Cardiac muscle cell (in vitro differentiated cells and primary cell): ENCODE measurements around the gene NFE2L2. TPM values are rescaled to one million over a fixed set of nuclear protein-coding genes. Genes with fewer than 3 reads are reported as not detected.

Source experiments
- DNase-seq, 2 donors: peaks; one replicate each; pipeline versions ENCODE4 v3.0.0 to v3.0.0-alpha.2; 2010 to 2017; ENCODE audit warnings: low read depth in 1 of 2, low spot score in 1 of 2
- H3K27ac ChIP-seq: fragments of 200-600 bp; sonication (generic); 2 replicates; pipeline ENCODE4 v1.5.1; 2016
- H3K27me3 ChIP-seq: fragments of 200-600 bp; sonication (generic); 2 replicates; pipeline ENCODE4 v1.6.0; 2016; ENCODE audit warnings: control low read depth
- H3K36me3 ChIP-seq: fragments of 200-600 bp; sonication (generic); 2 replicates; pipeline ENCODE4 v1.5.1; 2016; ENCODE audit warnings: control low read depth
- H3K4me1 ChIP-seq: fragments of 200-600 bp; sonication (generic); 2 replicates; pipeline ENCODE4 v1.8.1; 2017; ENCODE audit warnings: low read depth, mild to moderate bottlenecking, mixed run types
- H3K4me3 ChIP-seq: fragments of 200-600 bp; sonication (generic); 2 replicates; pipeline ENCODE4 v1.5.1; 2016; ENCODE audit warnings: mild to moderate bottlenecking
- H3K9me3 ChIP-seq: fragments of 200-600 bp; sonication (generic); 2 replicates; pipeline ENCODE4 v1.5.1; 2017; ENCODE audit warnings: low read depth, mild to moderate bottlenecking, control low read depth
- polyA plus RNA-seq: library from polyadenylated mRNA; unstranded; fragments of >200 nt; fragmentation: Nextera tagmentation; extraction: Ambion mirVana; gene quantifications from 2 replicates; pipeline ENCODE4 v1.2.1, GENCODE V29; 2016
- total RNA-seq: library from RNA; depleted of rRNA; stranded (reverse); fragments of >200 nt; gene quantifications from 2 replicates; pipeline ENCODE4 v1.2.3, GENCODE V29; 2016
- TF ChIP-seq, protein P1 (sequence below): IDR thresholded peaks from 2 replicates; pipeline ENCODE4 v1.5.1; 2012; ENCODE audit warnings: low read depth, mild to moderate bottlenecking, low read length

NFE2L2 gene
- total and polyA plus RNA-seq, 2 experiments from 2014 or later, result 70.0 to 90.5 TPM

DNA sequence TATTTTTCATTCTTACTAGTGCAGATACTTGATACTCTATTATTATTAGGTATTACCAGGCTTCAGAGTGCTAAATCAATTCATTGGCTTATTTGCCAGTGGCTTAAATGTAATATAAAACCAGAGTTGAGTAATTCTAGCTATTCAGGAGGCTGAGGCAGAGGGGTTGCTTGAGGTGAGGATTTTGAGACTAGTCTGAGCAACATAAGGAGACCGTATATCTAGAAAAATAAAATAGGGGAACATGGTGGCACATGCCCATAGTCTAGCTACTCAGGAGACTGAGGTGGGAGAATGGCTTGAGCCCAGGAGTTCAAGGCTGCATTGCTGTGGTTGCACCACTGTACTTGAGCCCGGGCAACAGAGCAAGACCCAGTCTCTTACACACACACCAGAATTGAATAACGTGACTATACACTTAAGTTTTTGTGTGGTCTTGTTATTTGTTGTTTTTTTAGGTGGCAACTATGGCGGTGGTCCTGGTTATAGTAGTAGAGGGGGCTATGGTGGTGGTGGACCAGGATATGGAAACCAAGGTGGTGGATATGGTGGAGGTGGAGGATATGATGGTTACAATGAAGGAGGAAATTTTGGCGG is 47.2 kb downstream of the NFE2L2 start:
- TF ChIP-seq, protein P1, sequence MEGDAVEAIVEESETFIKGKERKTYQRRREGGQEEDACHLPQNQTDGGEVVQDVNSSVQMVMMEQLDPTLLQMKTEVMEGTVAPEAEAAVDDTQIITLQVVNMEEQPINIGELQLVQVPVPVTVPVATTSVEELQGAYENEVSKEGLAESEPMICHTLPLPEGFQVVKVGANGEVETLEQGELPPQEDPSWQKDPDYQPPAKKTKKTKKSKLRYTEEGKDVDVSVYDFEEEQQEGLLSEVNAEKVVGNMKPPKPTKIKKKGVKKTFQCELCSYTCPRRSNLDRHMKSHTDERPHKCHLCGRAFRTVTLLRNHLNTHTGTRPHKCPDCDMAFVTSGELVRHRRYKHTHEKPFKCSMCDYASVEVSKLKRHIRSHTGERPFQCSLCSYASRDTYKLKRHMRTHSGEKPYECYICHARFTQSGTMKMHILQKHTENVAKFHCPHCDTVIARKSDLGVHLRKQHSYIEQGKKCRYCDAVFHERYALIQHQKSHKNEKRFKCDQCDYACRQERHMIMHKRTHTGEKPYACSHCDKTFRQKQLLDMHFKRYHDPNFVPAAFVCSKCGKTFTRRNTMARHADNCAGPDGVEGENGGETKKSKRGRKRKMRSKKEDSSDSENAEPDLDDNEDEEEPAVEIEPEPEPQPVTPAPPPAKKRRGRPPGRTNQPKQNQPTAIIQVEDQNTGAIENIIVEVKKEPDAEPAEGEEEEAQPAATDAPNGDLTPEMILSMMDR, result no peak
- Histone ChIP-seq H3K27ac (no peak overlapping the region), H3K9me3 (no peaks in the 10 kb centered on the region), H3K4me1 (peaks cover 10% of the 10 kb centered on the region), H3K36me3 (peaks cover 61% of the 10 kb centered on the region), H3K4me3 (no peak overlapping the region), H3K27me3 (no peaks in the 10 kb centered on the region)
- DNase-seq, result no peak

DNA sequence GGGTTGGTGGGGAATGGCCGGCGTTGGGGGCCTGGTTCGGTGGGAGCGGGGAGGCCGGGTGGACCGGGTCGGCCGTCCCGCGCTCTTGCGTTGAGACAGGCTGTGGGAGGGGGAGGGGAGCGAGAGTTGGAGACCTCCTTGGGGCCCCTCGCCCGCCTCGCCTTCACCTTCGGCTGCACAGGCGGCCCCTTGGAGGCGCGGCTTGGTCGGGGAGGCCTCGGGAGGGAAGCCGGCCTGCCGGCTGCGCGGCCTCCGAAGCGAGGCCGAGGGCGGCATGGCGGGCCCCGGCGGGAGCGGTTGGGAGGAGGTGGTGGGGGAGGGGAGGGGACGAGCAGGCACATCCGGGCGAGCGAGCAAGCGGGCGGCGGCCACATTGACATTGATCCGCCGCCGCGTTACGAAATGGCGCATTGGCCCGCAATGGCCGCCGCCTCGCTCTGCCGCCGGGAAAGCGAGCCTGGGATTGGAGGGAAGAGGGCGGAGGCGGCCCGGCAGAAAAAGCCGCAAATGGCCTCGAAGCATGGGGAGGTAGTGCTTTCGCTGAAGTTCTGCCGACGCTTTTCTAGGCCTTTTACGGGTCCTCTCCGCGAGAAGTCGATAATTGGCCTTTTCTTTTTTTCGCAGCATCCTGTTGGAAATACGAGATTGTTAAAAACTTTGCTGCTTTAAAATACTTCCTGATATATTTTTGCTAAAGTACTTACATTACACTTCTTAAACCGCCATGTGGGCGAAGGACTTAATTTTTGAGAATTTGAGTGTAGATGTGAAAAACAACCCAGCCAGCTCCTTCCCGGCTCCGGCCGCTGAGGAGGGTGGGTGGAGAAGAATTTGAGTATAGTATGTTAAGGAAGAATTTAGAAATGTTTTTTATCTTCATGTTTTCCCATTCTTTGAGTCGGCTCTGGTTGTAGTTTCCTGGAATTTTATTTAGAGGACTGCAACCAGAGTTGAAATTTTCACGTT is 51.4 kb downstream of the NFE2L2 start:
- Histone ChIP-seq H3K9me3 (no peaks in the 10 kb centered on the region), H3K27me3 (no peaks in the 10 kb centered on the region), H3K4me3 (peak overlapping the region; percentile 73), H3K36me3 (peaks cover 22% of the 10 kb centered on the region), H3K4me1 (peaks cover 21% of the 10 kb centered on the region), H3K27ac (peak overlapping the region; percentile 99)
- TF ChIP-seq, protein P1, result no peak
- peak; percentile 95 to 97 for DNase-seq

DNA sequence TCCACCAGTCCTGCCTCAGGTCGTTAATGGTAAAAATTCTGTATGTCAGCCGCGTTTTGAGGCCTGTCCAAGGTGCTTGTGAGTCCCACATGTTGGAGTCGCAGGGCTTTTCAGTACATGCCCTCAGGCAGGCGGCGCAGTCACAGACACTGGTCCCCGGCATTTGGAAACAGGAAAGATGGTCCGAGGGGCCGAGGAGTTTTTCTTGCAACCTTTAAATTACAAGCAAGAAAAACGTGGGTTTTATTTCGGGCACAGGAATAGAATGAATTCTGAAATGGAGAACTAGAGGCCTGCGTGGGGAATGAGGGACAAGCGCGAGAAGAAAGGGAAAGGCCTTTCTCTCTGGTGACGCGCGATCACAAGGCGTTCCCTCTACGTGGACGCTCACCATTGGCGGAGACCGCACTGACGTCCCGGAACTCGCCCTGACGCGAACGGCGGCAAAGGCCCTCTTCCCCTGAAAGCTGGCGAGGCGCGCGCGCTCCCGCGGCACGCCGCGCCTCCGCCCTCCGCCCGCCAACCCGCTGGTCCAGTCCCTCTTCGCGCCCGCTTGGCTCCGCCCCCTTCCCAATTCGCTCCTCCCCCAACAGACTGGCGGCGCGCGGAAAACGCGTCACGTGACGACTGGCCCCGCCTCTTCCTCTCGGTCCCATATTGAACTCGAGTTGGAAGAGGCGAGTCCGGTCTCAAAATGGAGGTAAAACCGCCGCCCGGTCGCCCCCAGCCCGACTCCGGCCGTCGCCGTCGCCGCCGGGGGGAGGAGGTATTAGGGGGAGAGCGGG is 52.2 kb downstream of the NFE2L2 start, which contains the start of gene HNRNPA3:
HNRNPA3 (plus strand) TSS at position 689 of the 785 bp plus-strand sequence; CDS start at position 695, 6 bp downstream.
- TF ChIP-seq, protein P1, result peak; percentile 28
- peaks cover 17% of the 10 kb centered on the region for H3K36me3 ChIP-seq
- peak within 1 kb of the TSS; percentile 73 for H3K4me3 ChIP-seq
- H3K27me3 ChIP-seq, result no peaks in the 10 kb centered on the region
- no peaks in the 10 kb centered on the region for H3K9me3 ChIP-seq
- H3K4me1 ChIP-seq, result peaks cover 21% of the 10 kb centered on the region
- peak within 1 kb of the TSS; percentile 99 for H3K27ac ChIP-seq
- DNase-seq, result peak; percentile 98 to 100

DNA sequence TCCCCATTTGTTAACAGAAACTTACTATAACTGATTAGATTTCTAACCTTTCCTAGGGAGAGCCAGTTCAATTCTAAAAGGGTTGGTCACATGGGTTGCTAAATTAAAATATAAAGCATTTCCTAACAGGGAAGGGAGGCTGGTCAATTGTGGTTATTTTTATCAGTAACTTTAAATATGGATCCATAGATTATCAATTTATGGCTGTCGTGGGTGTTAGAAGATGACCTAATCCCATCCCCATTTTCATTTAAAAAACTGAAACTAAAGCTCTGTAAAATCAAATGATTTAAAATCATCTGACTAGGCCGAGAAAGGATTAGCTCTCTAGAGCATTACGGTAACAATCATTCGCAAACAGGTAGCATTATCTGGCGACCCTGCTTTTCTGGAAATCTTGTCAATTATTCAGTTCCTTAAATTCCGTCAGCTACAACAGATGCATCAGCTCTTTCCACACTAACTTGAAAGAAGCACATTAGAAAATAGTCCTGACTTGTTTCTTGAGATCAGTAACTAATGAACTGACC is 52.9 kb downstream of the NFE2L2 start:
- Histone ChIP-seq H3K9me3 (no peaks in the 10 kb centered on the region), H3K36me3 (peaks cover 10% of the 10 kb centered on the region), H3K27me3 (no peaks in the 10 kb centered on the region), H3K27ac (peak overlapping the region; percentile 99), H3K4me3 (peak overlapping the region; percentile 40), H3K4me1 (peaks cover 24% of the 10 kb centered on the region)
- TF ChIP-seq, protein P1, result no peak
- no peak for DNase-seq

DNA sequence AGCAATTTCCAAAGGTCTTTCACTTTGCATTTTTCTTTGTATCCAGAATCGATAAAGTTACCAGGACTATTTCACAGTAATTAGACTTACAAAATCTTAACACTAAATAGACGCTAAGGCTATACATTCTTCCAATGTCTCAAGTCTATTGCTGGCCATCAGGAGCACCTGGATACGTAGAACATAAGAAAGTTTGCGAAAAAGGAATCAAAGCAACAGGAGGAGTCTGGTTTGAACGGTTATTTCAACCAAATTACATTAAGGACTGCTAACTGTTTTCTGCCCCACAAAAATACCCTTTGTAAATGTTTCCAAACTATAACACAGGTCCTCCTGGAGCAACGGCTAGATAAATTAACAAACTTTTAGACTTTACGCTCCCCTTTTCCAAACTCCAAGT is 53.4 kb downstream of the NFE2L2 start:
- peak overlapping the region; percentile 40 for H3K4me3 ChIP-seq
- no peaks in the 10 kb centered on the region for H3K9me3 ChIP-seq
- peak overlapping the region; percentile 99 for H3K27ac ChIP-seq
- DNase-seq, result no peak
- H3K36me3 ChIP-seq, result peaks cover 5% of the 10 kb centered on the region
- H3K27me3 ChIP-seq, result no peaks in the 10 kb centered on the region
- TF ChIP-seq, protein P1, result no peak
- H3K4me1 ChIP-seq, result peaks cover 24% of the 10 kb centered on the region
